ENCODE measurements around the gene RASL10B. TPM values are rescaled to one million over a fixed set of nuclear protein-coding genes. Genes with fewer than 3 reads are reported as not detected.

The RASL10B gene, protein sequence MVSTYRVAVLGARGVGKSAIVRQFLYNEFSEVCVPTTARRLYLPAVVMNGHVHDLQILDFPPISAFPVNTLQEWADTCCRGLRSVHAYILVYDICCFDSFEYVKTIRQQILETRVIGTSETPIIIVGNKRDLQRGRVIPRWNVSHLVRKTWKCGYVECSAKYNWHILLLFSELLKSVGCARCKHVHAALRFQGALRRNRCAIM
- polyA plus RNA-seq = 10.7 and 11.3 TPM in 2 replicates
- 16.0 and 16.8 TPM in 2 replicates for polyA minus RNA-seq

GRCh38 chr17:35731239-35731916 is at the start of gene RASL10B:
Gene RASL10B (plus strand): TSS chr17:35731639. CDS start chr17:35735185, 3,546 bp downstream.
- Histone ChIP-seq H3K27ac (ENCODE audit: low read length) (no peak within 1 kb of the TSS), H4K20me1 (ENCODE audit: insufficient read depth) (no peaks in the 10 kb centered on the region), H3K9me2 (ENCODE audit: insufficient read depth, low read length) (no peaks in the 10 kb centered on the region), H3K9ac (ENCODE audit: low read length) (peak within 1 kb of the TSS; percentile 62), H3K9me3 (ENCODE audit: low read length) (no peaks in the 10 kb centered on the region), H3K4me3 (ENCODE audit: low read length) (peak within 1 kb of the TSS; percentile 82), H3K79me2 (replicated peaks; ENCODE audit: insufficient read depth, low read length) (no peaks in the 10 kb centered on the region), H3F3A (ENCODE audit: insufficient read depth, low read length, poor library complexity, severe bottlenecking) (no peaks in the 10 kb centered on the region), H3K27me3 (ENCODE audit: insufficient read depth, low read depth, low read length) (no peaks in the 10 kb centered on the region), H3K36me3 (ENCODE audit: insufficient read depth, low read length) (no peaks in the 10 kb centered on the region), H2AFZ (ENCODE audit: low read depth, low read length) (peak within 1 kb of the TSS; percentile 27), H3K4me2 (ENCODE audit: low read length) (peak within 1 kb of the TSS; percentile 62)
- TF ChIP-seq MXI1 (conservative IDR thresholded peaks at IDR 0.05; ENCODE audit: poor library complexity, severe bottlenecking) (peak; percentile 30), POLR2AphosphoS5 (IDR thresholded peaks at IDR 0.05) (peak; percentile 64)
- TF ChIP-seq, protein P1, sequence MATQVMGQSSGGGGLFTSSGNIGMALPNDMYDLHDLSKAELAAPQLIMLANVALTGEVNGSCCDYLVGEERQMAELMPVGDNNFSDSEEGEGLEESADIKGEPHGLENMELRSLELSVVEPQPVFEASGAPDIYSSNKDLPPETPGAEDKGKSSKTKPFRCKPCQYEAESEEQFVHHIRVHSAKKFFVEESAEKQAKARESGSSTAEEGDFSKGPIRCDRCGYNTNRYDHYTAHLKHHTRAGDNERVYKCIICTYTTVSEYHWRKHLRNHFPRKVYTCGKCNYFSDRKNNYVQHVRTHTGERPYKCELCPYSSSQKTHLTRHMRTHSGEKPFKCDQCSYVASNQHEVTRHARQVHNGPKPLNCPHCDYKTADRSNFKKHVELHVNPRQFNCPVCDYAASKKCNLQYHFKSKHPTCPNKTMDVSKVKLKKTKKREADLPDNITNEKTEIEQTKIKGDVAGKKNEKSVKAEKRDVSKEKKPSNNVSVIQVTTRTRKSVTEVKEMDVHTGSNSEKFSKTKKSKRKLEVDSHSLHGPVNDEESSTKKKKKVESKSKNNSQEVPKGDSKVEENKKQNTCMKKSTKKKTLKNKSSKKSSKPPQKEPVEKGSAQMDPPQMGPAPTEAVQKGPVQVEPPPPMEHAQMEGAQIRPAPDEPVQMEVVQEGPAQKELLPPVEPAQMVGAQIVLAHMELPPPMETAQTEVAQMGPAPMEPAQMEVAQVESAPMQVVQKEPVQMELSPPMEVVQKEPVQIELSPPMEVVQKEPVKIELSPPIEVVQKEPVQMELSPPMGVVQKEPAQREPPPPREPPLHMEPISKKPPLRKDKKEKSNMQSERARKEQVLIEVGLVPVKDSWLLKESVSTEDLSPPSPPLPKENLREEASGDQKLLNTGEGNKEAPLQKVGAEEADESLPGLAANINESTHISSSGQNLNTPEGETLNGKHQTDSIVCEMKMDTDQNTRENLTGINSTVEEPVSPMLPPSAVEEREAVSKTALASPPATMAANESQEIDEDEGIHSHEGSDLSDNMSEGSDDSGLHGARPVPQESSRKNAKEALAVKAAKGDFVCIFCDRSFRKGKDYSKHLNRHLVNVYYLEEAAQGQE (IDR thresholded peaks at IDR 0.05; ENCODE audit: borderline replicate concordance) = no peak

- no peaks in the 10 kb centered on the region for H3K27me3 ChIP-seq (ENCODE audit: insufficient read depth, low read depth, low read length)
- H3K9me2 ChIP-seq (ENCODE audit: insufficient read depth, low read length) = no peaks in the 10 kb centered on the region
- no peaks in the 10 kb centered on the region for H3K9me3 ChIP-seq (ENCODE audit: low read length)
- no peak overlapping the region for H3K4me2 ChIP-seq (ENCODE audit: low read length)
- no peaks in the 10 kb centered on the region for H4K20me1 ChIP-seq (ENCODE audit: insufficient read depth)
- no peak overlapping the region for H3K27ac ChIP-seq (ENCODE audit: low read length)
- H2AFZ ChIP-seq (ENCODE audit: low read depth, low read length) = no peak overlapping the region
- H3K4me3 ChIP-seq (ENCODE audit: low read length) = no peak overlapping the region
- H3K9ac ChIP-seq (ENCODE audit: low read length) = no peak overlapping the region
- TF ChIP-seq EZH2 (IDR thresholded peaks at IDR 0.05; ENCODE audit: borderline replicate concordance, insufficient read depth, low read length, poor library complexity, severe bottlenecking) (no peak), RAD21 (conservative IDR thresholded peaks at IDR 0.05) (no peak)
- TF ChIP-seq, protein P1 (IDR thresholded peaks at IDR 0.05; ENCODE audit: borderline replicate concordance) = no peak
- no peaks in the 10 kb centered on the region for H3K79me2 ChIP-seq (replicated peaks; ENCODE audit: insufficient read depth, low read length)
- peaks cover 9% of the 10 kb centered on the region for H3K36me3 ChIP-seq (ENCODE audit: insufficient read depth, low read length)
- H3F3A ChIP-seq (ENCODE audit: insufficient read depth, low read length, poor library complexity, severe bottlenecking) = no peaks in the 10 kb centered on the region
These were observed 47.8 kb upstream of the RASL10B start for GRCh38 chr17:35683591-35683990.

All from neural cell (in vitro differentiated cells).